GM12878 (cell line): Measurements from ENCODE around the gene UNK.

ENCODE experiments used
- CREM ChIP-seq: IDR thresholded peaks from 2 replicates; pipeline ENCODE4 v1.6.1; 2014; ENCODE audit warnings: antibody characterized with exemption, low read depth
- CTCF ChIP-seq, 3 experiments: IDR thresholded peaks in 2 of 3; conservative IDR thresholded peaks in 1 of 3; 2 replicates each; pipeline ENCODE4 v1.5.1; 2011; ENCODE audit warnings: low read depth in 3 of 3, low read length in 3 of 3, mild to moderate bottlenecking in 3 of 3, control low read depth in 2 of 3, moderate library complexity in 2 of 3, inconsistent platforms in 1 of 3, mixed read lengths in 1 of 3; ENCODE audit not compliant: control insufficient read depth in 2 of 3, insufficient read depth in 1 of 3; ENCODE audit errors: extremely low read depth in 1 of 3
- POLR2A ChIP-seq: IDR thresholded peaks from 2 replicates; pipeline ENCODE4 v1.6.1; 2011; ENCODE audit warnings: low read depth, mild to moderate bottlenecking, low read length

- TF ChIP-seq CTCF (IDR thresholded peaks at IDR 0.05 in 2 of 3, conservative IDR thresholded peaks at IDR 0.05 in 1 of 3; ENCODE audit: control insufficient read depth in 2 of 3, extremely low read depth in 1 of 3, insufficient read depth in 1 of 3, low read depth in 3 of 3, low read length in 3 of 3) (no peak), CREM (no peak), POLR2A (no peak)
Measured at GRCh38 chr17:75854101-75854748, 69.6 kb downstream of the UNK start.
